RWPE2 (cell line): ENCODE results near the gene MYORG.

ENCODE experiments used
- ATAC-seq: fragments of 200-7000 bp; cut with Tn5 transposase; 3 replicates; pipeline ENCODE4 v1.9.1; 2021; ENCODE audit warnings: low read depth
- DNase-seq: peaks from one replicate; pipeline ENCODE4 v3.0.0-alpha.2; 2020; ENCODE audit warnings: low spot score
- H3K27ac ChIP-seq: fragments of 450-650 bp; 2 replicates; pipeline ENCODE4 v1.5.1; 2017; ENCODE audit warnings: mild to moderate bottlenecking; ENCODE audit not compliant: poor library complexity, severe bottlenecking
- H3K27me3 ChIP-seq: fragments of 250-450 bp; sonication (Bioruptor Pico); 2 replicates; pipeline ENCODE4 v1.5.1; 2021; ENCODE audit warnings: mild to moderate bottlenecking, moderate library complexity; ENCODE audit not compliant: insufficient read depth, poor library complexity, severe bottlenecking
- H3K36me3 ChIP-seq: fragments of 250-450 bp; sonication (Bioruptor Pico); 2 replicates; pipeline ENCODE4 v1.5.1; 2020; ENCODE audit warnings: low read depth, mild to moderate bottlenecking, moderate library complexity
- H3K4me1 ChIP-seq: fragments of 250-450 bp; sonication (Bioruptor Pico); 2 replicates; pipeline ENCODE4 v1.5.1; 2021; ENCODE audit warnings: mild to moderate bottlenecking, moderate library complexity; ENCODE audit not compliant: insufficient read depth, poor library complexity, severe bottlenecking
- H3K4me3 ChIP-seq: fragments of 250-450 bp; sonication (Bioruptor Pico); 2 replicates; pipeline ENCODE4 v1.5.1; 2021; ENCODE audit warnings: mild to moderate bottlenecking, moderate library complexity; ENCODE audit not compliant: severe bottlenecking
- H3K9me3 ChIP-seq: fragments of 250-450 bp; sonication (Bioruptor Pico); 2 replicates; pipeline ENCODE4 v1.5.1; 2021; ENCODE audit warnings: mild to moderate bottlenecking, moderate library complexity; ENCODE audit not compliant: severe bottlenecking
- CTCF ChIP-seq: fragments of 450-650 bp; IDR thresholded peaks from one replicate; pipeline ENCODE4 v1.5.1; 2017; ENCODE audit warnings: mild to moderate bottlenecking, moderate library complexity; ENCODE audit not compliant: poor library complexity, severe bottlenecking

The MYORG gene

GRCh38 chr9:34378376-34379060 is 1.8 kb upstream of the MYORG start:
- Histone ChIP-seq H3K27ac (no peak overlapping the region), H3K4me1 (peaks cover 14% of the 10 kb centered on the region), H3K4me3 (no peak overlapping the region), H3K27me3 (no peaks in the 10 kb centered on the region), H3K36me3 (no peaks in the 10 kb centered on the region), H3K9me3 (no peaks in the 10 kb centered on the region)
- ATAC-seq (no peak), DNase-seq (no peak)
- TF ChIP-seq CTCF: no peak

GRCh38 chr9:34377404-34377746 is 677 bp upstream of the MYORG start:
- Histone ChIP-seq H3K4me1 (peaks cover 14% of the 10 kb centered on the region), H3K36me3 (no peaks in the 10 kb centered on the region), H3K27ac (no peak overlapping the region), H3K4me3 (peak overlapping the region; percentile 52), H3K9me3 (no peaks in the 10 kb centered on the region), H3K27me3 (no peaks in the 10 kb centered on the region)
- TF ChIP-seq CTCF: no peak
- no peak for ATAC-seq
- no peak for DNase-seq

GRCh38 chr9:34375901-34376595 is 650 bp downstream of the MYORG start:
- DNase-seq (no peak), ATAC-seq (peak; percentile 41)
- peak overlapping the region; percentile 52 for H3K4me3 ChIP-seq
- peak overlapping the region; percentile 43 for H3K27ac ChIP-seq
- H3K9me3 ChIP-seq: no peaks in the 10 kb centered on the region
- H3K4me1 ChIP-seq: peaks cover 14% of the 10 kb centered on the region
- H3K36me3 ChIP-seq: peaks cover 9% of the 10 kb centered on the region
- TF ChIP-seq CTCF: peak; percentile 52
- no peaks in the 10 kb centered on the region for H3K27me3 ChIP-seq

- ATAC-seq (no peak), DNase-seq (no peak)
- Histone ChIP-seq H3K36me3 (peaks cover 9% of the 10 kb centered on the region), H3K9me3 (no peaks in the 10 kb centered on the region), H3K27me3 (no peaks in the 10 kb centered on the region), H3K4me1 (peaks cover 9% of the 10 kb centered on the region), H3K4me3 (no peak overlapping the region), H3K27ac (peak overlapping the region; percentile 43)
- TF ChIP-seq CTCF: no peak
These were observed 1.7 kb downstream of the MYORG start for GRCh38 chr9:34374905-34375552.

GRCh38 chr9:34374339-34374738 is 2.4 kb downstream of the MYORG start:
- Histone ChIP-seq H3K27me3 (no peaks in the 10 kb centered on the region), H3K4me3 (no peak overlapping the region), H3K36me3 (peaks cover 9% of the 10 kb centered on the region), H3K27ac (no peak overlapping the region), H3K4me1 (peaks cover 9% of the 10 kb centered on the region), H3K9me3 (no peaks in the 10 kb centered on the region)
- no peak for TF ChIP-seq CTCF
- DNase-seq: no peak
- no peak for ATAC-seq
